Effector memory CD4-positive, alpha-beta T cell (primary cell): ENCODE measurements around the gene ACSS1.

Source experiments
- DNase-seq, 3 donors: peaks; one replicate each; pipeline ENCODE4 v3.0.0-alpha.2; 2020
- H3K27ac ChIP-seq: 2 replicates; pipeline ENCODE4 v1.7.0; 2013; ENCODE audit warnings: mild to moderate bottlenecking, low read length, moderate library complexity; ENCODE audit not compliant: insufficient read depth, poor library complexity, severe bottlenecking
- H3K27me3 ChIP-seq: replicated peaks from 2 replicates; pipeline ENCODE4 v1.7.0; 2013; ENCODE audit warnings: mild to moderate bottlenecking, low read length; ENCODE audit not compliant: insufficient read depth, control insufficient read depth, poor library complexity, severe bottlenecking
- H3K36me3 ChIP-seq: 2 replicates; pipeline ENCODE4 v1.7.0; 2013; ENCODE audit warnings: mild to moderate bottlenecking, low read length, moderate library complexity; ENCODE audit not compliant: control insufficient read depth, insufficient read depth
- H3K4me1 ChIP-seq: 2 replicates; pipeline ENCODE4 v1.7.0; 2013; ENCODE audit warnings: low read length, mild to moderate bottlenecking; ENCODE audit not compliant: control insufficient read depth, insufficient read depth, poor library complexity, severe bottlenecking
- H3K4me3 ChIP-seq: 2 replicates; pipeline ENCODE4 v1.7.0; 2013; ENCODE audit warnings: low read length, low read depth, mild to moderate bottlenecking; ENCODE audit not compliant: insufficient read depth, poor library complexity, severe bottlenecking
- H3K9me3 ChIP-seq: 2 replicates; pipeline ENCODE4 v1.7.0; 2013; ENCODE audit warnings: mild to moderate bottlenecking, low read length, moderate library complexity; ENCODE audit not compliant: control insufficient read depth

The ACSS1 gene

DNA sequence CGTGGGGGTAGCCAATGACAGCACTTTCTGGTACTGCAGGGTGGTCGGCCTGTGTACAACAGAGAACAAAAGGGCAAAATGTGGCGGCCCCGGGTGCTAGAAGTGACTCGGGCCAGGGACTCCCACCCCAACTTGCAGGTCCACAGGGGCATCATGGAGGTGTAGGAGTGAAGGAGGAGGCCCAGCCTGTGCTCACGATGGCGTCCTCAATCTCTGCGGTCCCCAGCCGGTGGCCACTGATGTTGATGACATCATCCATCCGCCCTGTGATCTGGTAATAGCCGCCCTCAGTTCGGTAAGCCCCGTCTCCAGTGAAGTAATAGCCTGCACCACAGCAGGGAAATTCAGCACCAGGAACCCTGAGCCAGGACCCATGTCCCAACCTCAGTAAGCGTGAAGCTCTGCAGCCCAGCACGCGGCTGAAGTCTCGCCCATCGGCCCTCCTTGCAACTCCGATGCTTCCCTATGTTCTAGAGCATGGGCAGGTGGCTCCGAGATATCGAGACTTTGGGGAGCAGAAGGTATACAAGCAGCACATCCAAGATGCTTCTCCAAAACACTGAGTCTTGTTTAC lies 45.2 kb downstream of the ACSS1 start:
- no peak for DNase-seq
- Histone ChIP-seq H3K4me1 (no peaks in the 10 kb centered on the region), H3K9me3 (no peaks in the 10 kb centered on the region), H3K36me3 (peaks cover 75% of the 10 kb centered on the region), H3K27ac (no peak overlapping the region), H3K27me3 (no peaks in the 10 kb centered on the region), H3K4me3 (no peak overlapping the region)

GRCh38 chr20:25011831-25012241 lies 46.1 kb downstream of the ACSS1 start:
- no peak overlapping the region for H3K4me3 ChIP-seq
- H3K4me1 ChIP-seq, result no peaks in the 10 kb centered on the region
- peaks cover 83% of the 10 kb centered on the region for H3K36me3 ChIP-seq
- H3K27ac ChIP-seq, result no peak overlapping the region
- no peaks in the 10 kb centered on the region for H3K27me3 ChIP-seq
- H3K9me3 ChIP-seq, result no peaks in the 10 kb centered on the region
- no peak for DNase-seq

- Histone ChIP-seq H3K27ac (no peak overlapping the region), H3K4me3 (no peak overlapping the region), H3K9me3 (no peaks in the 10 kb centered on the region), H3K4me1 (no peaks in the 10 kb centered on the region), H3K36me3 (peaks cover 84% of the 10 kb centered on the region), H3K27me3 (no peaks in the 10 kb centered on the region)
- no peak for DNase-seq
These were observed 46.7 kb downstream of the ACSS1 start for GRCh38 chr20:25011261-25011660.

- DNase-seq, result no peak
- H3K9me3 ChIP-seq, result no peaks in the 10 kb centered on the region
- no peak overlapping the region for H3K27ac ChIP-seq
- no peaks in the 10 kb centered on the region for H3K27me3 ChIP-seq
- no peaks in the 10 kb centered on the region for H3K4me1 ChIP-seq
- peaks cover 85% of the 10 kb centered on the region for H3K36me3 ChIP-seq
- H3K4me3 ChIP-seq, result no peak overlapping the region
These were observed 48.5 kb downstream of the ACSS1 start for GRCh38 chr20:25009218-25010145.

- DNase-seq, result no peak
- no peaks in the 10 kb centered on the region for H3K27me3 ChIP-seq
- no peaks in the 10 kb centered on the region for H3K4me1 ChIP-seq
- peaks cover 76% of the 10 kb centered on the region for H3K36me3 ChIP-seq
- H3K9me3 ChIP-seq, result no peaks in the 10 kb centered on the region
- no peak overlapping the region for H3K27ac ChIP-seq
- H3K4me3 ChIP-seq, result no peak overlapping the region
These were observed 49.3 kb downstream of the ACSS1 start for GRCh38 chr20:25008388-25009217.

DNA sequence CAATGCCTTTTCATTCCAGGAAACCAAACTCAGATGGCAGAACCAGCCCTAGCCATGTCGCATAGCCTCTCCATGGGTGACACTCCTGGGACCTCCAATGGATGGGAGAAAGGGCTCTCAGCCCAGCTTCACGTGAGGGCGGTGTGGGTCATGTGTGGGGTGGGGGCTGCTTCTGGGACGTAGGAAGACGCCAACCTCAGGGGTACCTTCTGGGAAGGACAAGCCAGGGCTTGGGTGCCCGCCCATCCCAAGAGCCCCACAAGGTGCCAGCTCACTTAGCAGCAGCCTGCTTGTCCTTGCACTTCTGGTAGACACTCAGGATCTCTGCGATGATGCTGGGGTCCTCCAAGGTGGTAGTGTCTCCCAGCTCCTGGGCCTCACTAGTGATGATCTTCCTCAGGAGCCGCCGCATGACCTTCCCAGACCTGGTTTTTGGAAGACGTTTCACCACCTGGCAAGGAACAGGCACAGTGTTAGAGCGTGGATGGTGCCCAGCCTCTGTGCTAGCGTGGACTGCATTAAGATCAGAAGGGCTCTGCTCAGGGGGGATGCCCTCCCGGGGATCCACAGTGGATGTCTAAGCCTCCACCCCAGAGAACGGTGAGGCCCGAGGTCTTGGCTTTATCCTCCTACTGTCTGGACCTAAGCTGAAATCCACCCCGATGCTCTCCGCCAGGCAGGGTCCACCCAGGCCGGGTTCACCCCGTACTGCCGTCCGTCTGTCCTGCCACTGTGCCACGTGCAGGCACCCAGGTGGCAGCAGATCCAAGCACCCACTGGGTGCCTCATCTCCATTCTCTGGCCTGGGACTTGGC lies 50.2 kb downstream of the ACSS1 start:
- no peaks in the 10 kb centered on the region for H3K27me3 ChIP-seq
- no peak for DNase-seq
- H3K4me3 ChIP-seq, result no peak overlapping the region
- H3K9me3 ChIP-seq, result no peaks in the 10 kb centered on the region
- H3K27ac ChIP-seq, result no peak overlapping the region
- H3K36me3 ChIP-seq, result peaks cover 67% of the 10 kb centered on the region
- H3K4me1 ChIP-seq, result no peaks in the 10 kb centered on the region

- no peak overlapping the region for H3K4me3 ChIP-seq
- no peak overlapping the region for H3K27ac ChIP-seq
- DNase-seq, result no peak
- no peaks in the 10 kb centered on the region for H3K9me3 ChIP-seq
- H3K36me3 ChIP-seq, result peaks cover 56% of the 10 kb centered on the region
- no peaks in the 10 kb centered on the region for H3K27me3 ChIP-seq
- no peaks in the 10 kb centered on the region for H3K4me1 ChIP-seq
These were observed 51.3 kb downstream of the ACSS1 start for GRCh38 chr20:25006431-25007167.

DNA sequence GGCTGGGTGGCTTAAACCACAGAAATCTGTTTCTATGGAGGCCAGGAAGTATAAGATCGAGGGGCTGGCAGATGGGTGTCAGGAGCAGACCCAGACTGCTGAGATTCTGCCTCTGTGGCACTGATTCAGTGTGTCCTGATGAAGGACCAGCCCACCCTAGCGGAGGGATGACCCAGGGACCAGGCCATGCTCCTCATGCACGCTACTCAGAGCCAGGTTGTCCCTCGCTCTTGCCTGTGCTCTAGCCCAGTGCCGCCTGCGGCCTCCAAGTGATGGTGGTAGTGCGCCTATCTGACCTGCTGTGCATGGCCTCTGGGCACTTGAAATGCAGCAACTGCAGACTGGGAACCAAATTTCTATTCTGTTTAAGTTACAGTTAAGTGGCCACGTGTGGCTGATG lies 52.3 kb downstream of the ACSS1 start:
- Histone ChIP-seq H3K27ac (no peak overlapping the region), H3K4me3 (no peak overlapping the region), H3K27me3 (no peaks in the 10 kb centered on the region), H3K36me3 (peaks cover 48% of the 10 kb centered on the region), H3K4me1 (no peaks in the 10 kb centered on the region), H3K9me3 (no peaks in the 10 kb centered on the region)
- DNase-seq, result no peak

- Histone ChIP-seq H3K4me1 (no peaks in the 10 kb centered on the region), H3K27me3 (no peaks in the 10 kb centered on the region), H3K36me3 (peaks cover 43% of the 10 kb centered on the region), H3K9me3 (no peaks in the 10 kb centered on the region), H3K4me3 (no peak overlapping the region), H3K27ac (no peak overlapping the region)
- no peak for DNase-seq
These were observed 52.7 kb downstream of the ACSS1 start for GRCh38 chr20:25005220-25005619.
